ENCODE results near the gene FANCE. TPM values are rescaled to one million over a fixed set of nuclear protein-coding genes. Genes with fewer than 3 reads are reported as not detected.
A peak's percentile ranks its signal among the peaks of the same experiment; 100 is the strongest.

The FANCE gene, protein sequence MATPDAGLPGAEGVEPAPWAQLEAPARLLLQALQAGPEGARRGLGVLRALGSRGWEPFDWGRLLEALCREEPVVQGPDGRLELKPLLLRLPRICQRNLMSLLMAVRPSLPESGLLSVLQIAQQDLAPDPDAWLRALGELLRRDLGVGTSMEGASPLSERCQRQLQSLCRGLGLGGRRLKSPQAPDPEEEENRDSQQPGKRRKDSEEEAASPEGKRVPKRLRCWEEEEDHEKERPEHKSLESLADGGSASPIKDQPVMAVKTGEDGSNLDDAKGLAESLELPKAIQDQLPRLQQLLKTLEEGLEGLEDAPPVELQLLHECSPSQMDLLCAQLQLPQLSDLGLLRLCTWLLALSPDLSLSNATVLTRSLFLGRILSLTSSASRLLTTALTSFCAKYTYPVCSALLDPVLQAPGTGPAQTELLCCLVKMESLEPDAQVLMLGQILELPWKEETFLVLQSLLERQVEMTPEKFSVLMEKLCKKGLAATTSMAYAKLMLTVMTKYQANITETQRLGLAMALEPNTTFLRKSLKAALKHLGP
- total RNA-seq (7.0 TPM), polyA plus RNA-seq (5.0 TPM)

DNA sequence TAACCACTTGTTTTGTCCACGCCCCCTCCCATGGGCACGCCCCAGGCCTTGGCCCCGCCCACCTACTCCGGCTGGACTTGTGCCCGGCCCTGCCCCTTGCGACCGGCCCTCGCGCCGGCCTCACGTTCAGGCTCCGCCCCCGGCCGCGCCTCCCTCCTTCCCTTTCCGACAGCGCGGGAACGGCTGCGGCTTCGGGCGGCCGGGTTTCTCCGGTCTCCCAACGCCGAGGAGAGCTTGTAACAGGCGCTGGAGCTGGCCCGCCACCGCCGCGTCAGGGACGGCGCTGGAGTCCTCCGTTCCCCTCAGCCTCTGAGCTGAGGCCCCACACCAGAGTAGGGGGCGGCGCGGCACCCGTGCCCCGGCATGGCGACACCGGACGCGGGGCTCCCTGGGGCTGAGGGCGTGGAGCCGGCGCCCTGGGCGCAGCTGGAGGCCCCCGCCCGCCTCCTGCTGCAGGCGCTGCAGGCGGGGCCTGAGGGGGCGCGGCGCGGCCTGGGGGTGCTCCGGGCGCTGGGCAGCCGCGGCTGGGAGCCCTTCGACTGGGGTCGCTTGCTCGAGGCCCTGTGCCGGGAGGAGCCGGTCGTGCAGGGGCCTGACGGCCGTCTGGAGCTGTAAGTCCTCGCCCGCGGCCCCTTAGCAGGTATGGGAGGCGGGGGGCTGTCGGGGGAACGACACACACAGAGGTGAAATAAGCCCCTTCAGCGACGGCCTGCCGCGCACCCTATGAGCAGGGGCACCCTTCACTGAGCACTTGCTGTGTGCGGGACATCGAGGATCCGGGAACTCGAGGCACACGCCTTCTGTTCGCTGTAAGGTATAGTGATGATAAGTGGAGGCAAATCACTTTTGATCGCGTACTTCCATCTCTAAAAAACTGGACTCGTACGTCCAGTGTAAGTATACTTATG, at the start of gene FANCE:
Gene FANCE (plus strand): TSS at position 156 of the 908 bp plus-strand sequence. CDS start 208 bp downstream, at position 364.
- Histone ChIP-seq H3K36me3 (ENCODE audit: insufficient read depth) (no peaks in the 10 kb centered on the region), H3K4me1 (ENCODE audit: insufficient read depth) (no peaks in the 10 kb centered on the region), H3K27ac (ENCODE audit: low read depth) (no peak within 1 kb of the TSS), H3K4me3 (ENCODE audit: low read depth, low read length) (peak within 1 kb of the TSS; percentile 60)
- WGBS, result under 1% methylated on average over 87 of the region's 87 CpGs
- DNase-seq (ENCODE audit: extremely low spot score), result peak; percentile 79

DNA sequence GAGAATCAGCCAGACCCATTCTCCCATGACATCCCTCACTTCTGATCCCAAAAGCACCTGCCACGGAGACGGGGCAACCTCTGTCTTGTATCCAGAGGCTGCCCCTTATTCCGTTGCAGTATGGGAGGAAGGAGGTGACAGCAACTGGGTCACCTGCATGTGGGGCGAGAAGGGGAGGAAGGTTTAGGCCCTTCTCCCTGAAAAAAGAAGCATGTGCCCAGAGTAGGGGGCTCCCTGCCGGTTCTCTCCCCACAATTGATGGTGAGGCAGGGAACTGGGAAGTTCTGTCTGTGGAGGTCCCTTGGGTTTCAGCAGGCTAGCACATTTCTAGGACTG, 49.3 kb upstream of the FANCE start:
- 93% methylated on average over 5 of the region's 5 CpGs for WGBS
- no peaks in the 10 kb centered on the region for H3K4me1 ChIP-seq (ENCODE audit: insufficient read depth)
- H3K36me3 ChIP-seq (ENCODE audit: insufficient read depth), result no peaks in the 10 kb centered on the region
- H3K4me3 ChIP-seq (ENCODE audit: low read depth, low read length), result no peak overlapping the region
- no peak for DNase-seq (ENCODE audit: extremely low spot score)
- no peak overlapping the region for H3K27ac ChIP-seq (ENCODE audit: low read depth)

DNA sequence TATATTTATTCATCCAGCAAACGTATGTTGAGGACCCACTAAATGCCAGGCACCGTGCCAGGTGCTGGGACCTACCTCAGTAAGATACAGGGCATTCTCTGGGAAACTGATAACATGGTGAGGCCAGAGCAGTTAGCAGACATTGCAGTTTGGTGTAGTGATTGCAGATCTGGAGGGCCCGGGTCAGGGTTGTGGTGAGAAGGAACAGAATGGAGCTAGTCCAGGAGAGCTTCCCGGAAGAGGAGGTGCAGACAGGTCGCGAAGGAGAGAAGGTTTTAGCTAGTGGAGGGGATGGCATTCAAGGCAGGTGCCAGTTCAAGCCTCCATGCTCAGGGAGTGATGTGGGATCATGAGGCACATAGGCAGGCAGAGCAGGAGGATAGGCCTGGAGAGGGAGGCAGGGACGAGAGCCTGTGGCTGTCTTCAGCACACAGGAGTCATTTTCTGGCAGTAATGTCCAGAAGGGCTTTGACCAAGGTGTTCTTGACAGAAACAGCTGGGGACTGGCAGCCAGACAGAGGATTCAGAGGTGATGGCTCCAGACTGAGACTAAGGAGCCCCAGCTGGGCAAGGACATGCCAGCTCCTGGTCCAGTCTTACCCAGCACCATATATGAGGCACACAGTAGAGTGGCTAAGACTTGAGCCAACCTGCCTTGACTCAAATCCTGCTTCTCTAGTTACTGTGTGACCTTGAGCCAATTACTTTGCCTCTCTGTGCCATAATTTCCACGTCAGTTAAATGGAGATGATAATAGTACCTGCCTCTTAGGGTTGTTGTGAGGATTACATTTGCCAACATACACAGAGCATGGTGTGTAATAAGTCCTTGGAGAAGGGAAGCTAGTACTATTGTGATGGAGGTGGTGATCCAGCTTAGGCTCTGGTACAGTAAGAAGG, 48.3 kb upstream of the FANCE start:
- Histone ChIP-seq H3K27ac (ENCODE audit: low read depth) (no peak overlapping the region), H3K36me3 (ENCODE audit: insufficient read depth) (no peaks in the 10 kb centered on the region), H3K4me3 (ENCODE audit: low read depth, low read length) (no peak overlapping the region), H3K4me1 (ENCODE audit: insufficient read depth) (no peaks in the 10 kb centered on the region)
- DNase-seq (ENCODE audit: extremely low spot score), result no peak
- 89% methylated on average over 8 of the region's 8 CpGs for WGBS

DNA sequence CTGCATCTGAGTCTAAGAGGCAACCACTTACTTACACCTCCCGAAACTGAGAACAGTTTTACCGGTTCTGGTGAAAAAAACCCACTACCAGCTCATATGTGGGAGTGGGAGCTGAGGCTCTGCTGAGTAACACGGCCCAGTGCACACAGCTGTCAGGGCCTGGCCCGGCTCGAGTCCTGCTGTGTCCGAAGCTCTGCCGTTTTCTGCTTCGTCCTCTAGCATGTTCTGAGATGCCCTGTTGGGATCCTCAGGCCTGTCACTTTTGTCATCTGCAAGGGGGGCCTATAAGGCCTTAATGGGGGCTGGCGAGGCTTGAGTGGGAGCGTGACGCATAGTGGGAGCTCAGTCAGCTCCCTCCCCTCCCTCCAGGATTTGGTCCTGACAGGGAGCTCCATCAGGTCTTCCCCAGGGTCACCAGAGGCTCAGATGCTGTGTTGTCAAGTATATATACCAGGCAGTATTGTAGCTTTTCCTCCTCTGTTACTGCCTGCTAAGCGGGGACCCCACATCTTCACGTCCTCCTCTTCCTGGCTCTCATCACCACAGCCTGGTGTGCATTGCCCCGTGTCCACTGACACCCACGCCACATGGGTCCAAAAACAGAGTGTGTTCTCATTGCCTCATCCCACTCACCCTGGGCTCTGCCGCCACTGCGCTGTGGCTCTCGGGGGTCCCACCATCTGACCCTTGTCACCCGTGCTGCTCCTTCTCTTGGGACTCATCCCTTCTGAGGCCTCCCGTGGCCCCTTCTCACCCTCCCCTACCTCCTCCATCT, 45.2 kb upstream of the FANCE start:
- H3K27ac ChIP-seq (ENCODE audit: low read depth), result no peak overlapping the region
- no peak for DNase-seq (ENCODE audit: extremely low spot score)
- 86% methylated on average over 20 of the region's 20 CpGs for WGBS
- no peaks in the 10 kb centered on the region for H3K4me1 ChIP-seq (ENCODE audit: insufficient read depth)
- no peaks in the 10 kb centered on the region for H3K36me3 ChIP-seq (ENCODE audit: insufficient read depth)
- no peak overlapping the region for H3K4me3 ChIP-seq (ENCODE audit: low read depth, low read length)

DNA sequence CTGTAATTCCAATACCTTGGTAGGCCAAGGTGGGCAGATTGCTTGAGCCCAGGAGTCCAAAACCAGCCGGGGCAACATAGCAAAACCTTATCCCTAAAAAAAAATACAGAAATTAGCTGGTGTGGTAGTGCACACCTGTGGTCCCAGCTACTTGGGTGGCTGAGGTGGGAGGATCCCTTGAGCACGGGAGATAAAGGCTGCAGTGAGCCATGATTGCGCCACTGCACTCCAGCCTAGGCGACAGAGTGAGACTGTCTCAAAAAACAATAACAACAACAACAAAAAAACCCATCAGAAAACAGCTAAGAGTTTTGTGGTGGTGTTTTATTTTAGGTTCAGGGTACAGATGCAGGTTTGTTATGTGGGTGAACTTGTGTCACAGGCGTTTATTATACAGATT, 42.9 kb upstream of the FANCE start:
- Histone ChIP-seq H3K36me3 (ENCODE audit: insufficient read depth) (no peaks in the 10 kb centered on the region), H3K4me3 (ENCODE audit: low read depth, low read length) (no peak overlapping the region), H3K27ac (ENCODE audit: low read depth) (no peak overlapping the region), H3K4me1 (ENCODE audit: insufficient read depth) (no peaks in the 10 kb centered on the region)
- DNase-seq (ENCODE audit: extremely low spot score), result no peak
- 90% methylated on average over 5 of the region's 5 CpGs for WGBS

DNA sequence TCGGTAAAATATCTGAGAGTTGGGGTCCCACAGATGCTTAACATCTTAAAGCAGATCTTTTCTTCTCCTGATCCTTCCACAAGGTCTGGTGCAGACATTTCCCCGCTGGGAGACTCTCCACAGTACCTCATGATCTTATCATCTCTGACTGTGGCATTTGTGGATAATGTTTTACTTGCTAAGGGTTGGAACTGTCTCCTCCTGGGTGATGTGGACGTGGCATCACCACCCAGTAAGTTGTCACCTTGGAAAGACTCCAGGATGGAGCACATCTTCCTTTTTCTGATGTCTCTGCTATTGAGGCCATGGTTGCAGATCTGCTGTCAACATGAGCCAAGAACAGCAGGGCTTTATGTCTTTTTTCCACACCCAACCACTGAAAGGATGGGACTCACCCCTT, 42.0 kb upstream of the FANCE start:
- DNase-seq (ENCODE audit: extremely low spot score), result no peak
- no peak overlapping the region for H3K27ac ChIP-seq (ENCODE audit: low read depth)
- no peak overlapping the region for H3K4me3 ChIP-seq (ENCODE audit: low read depth, low read length)
- WGBS, result 64% methylated on average over 3 of the region's 3 CpGs
- no peaks in the 10 kb centered on the region for H3K36me3 ChIP-seq (ENCODE audit: insufficient read depth)
- no peaks in the 10 kb centered on the region for H3K4me1 ChIP-seq (ENCODE audit: insufficient read depth)

DNA sequence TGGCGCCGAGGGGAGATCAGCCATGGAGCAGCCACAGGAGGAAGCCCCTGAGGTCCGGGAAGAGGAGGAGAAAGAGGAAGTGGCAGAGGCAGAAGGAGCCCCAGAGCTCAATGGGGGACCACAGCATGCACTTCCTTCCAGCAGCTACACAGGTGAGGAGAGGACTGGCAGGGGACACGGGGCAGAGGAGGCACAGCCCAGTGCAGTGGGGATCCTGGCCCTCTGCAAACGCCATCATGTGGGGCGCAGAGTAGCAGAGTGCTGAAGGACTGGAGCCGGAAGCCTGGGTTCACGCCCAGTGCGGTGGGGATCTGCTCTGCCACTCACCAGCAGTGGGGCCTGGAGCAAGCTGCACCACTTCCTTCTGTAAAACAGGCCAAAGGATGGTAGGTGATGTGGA, 41.1 kb upstream of the FANCE start:
- WGBS, result 85% methylated on average over 9 of the region's 9 CpGs

DNA sequence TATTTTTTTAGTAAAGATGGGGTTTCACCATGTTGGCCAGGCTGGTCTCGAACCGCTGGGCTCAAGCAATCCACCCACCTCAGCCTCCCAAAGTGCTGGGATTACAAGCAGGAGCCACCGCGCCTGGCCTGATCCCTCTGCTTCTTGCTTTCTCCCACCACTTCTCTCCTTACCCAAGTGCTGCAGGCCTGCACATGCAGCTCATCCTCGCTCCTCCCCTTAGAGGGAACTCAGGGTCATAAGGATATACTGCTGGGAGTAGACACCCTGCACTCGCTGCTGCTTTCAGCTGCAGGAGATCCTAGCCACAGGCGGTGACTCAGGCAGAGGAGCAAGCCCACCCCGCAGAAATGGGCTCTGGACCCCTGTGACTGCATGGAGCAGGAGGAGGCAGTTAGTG, 40.0 kb upstream of the FANCE start:
- H3K27ac ChIP-seq (ENCODE audit: low read depth), result no peak overlapping the region
- H3K36me3 ChIP-seq (ENCODE audit: insufficient read depth), result no peaks in the 10 kb centered on the region
- no peaks in the 10 kb centered on the region for H3K4me1 ChIP-seq (ENCODE audit: insufficient read depth)
- WGBS, result 85% methylated on average over 8 of the region's 8 CpGs
- no peak overlapping the region for H3K4me3 ChIP-seq (ENCODE audit: low read depth, low read length)
- no peak for DNase-seq (ENCODE audit: extremely low spot score)

More for the DNA sequence above, 41.1 kb upstream of the FANCE start:
- H3K36me3 ChIP-seq (ENCODE audit: insufficient read depth), result no peaks in the 10 kb centered on the region
- no peak overlapping the region for H3K27ac ChIP-seq (ENCODE audit: low read depth)
- H3K4me1 ChIP-seq (ENCODE audit: insufficient read depth), result no peaks in the 10 kb centered on the region
- no peak for DNase-seq (ENCODE audit: extremely low spot score)
- no peak overlapping the region for H3K4me3 ChIP-seq (ENCODE audit: low read depth, low read length)

DNA sequence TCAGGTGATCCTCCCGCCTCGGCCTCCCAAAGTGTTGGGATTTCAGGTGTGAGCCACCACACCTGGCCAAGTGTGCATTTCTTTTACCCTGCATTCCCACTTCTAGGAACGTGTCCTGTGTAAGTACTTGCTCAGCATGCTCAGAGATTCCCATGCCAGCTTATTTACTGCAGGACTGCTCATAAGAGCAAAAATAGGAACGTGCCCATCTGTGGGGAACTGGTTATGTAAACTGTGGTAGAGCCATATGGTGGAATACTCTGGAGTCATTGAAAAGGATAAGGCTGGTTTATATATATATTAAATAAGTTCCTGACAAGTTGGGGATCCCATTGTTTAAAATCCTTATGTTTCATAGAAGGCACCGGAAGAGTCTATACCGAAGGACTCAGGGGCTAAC, 38.2 kb upstream of the FANCE start:
- Histone ChIP-seq H3K27ac (ENCODE audit: low read depth) (no peak overlapping the region), H3K36me3 (ENCODE audit: insufficient read depth) (no peaks in the 10 kb centered on the region), H3K4me1 (ENCODE audit: insufficient read depth) (no peaks in the 10 kb centered on the region), H3K4me3 (ENCODE audit: low read depth, low read length) (no peak overlapping the region)
- DNase-seq (ENCODE audit: extremely low spot score), result no peak
- WGBS, result 91% methylated on average over 6 of the region's 6 CpGs

DNA sequence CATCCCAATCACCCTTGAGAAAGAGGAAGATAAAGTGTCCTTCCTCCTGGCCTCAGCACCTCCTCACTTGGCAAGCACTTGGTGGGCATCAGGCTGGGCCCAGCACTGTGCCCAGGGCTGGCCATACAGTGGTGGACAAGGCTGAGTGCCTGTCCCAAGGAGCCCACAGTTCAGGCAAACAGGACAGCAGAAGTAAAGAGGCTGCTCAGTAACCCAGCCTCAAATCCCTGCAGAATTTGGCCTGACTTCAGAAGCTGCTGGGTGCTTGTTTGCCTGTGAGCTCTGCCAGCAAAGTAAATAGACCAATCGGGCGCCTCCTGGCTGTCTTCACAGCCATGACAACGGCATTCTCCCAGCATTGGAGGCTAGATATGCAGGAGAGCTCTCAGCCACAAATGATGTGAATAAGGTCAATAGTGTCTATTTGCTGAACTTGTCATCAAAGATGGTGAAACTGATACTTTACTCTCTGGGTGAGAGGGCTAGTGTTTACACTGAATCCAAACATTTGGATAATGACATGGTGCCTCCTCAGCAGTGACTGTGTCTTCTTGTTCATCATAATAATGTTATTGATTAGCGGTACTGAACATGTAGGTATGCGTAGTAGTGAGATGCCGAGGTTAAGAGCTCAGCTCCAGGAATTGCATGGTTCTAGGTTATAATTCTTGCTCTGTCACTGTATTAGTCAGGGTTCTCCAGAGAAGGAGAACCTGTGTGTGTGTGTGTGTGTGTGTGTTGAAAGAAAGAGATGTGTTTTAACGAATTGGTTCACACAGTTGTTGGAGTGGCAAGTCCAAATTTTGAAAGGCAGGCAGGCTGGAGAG, 36.9 kb upstream of the FANCE start:
- H3K27ac ChIP-seq (ENCODE audit: low read depth), result no peak overlapping the region
- no peak overlapping the region for H3K4me3 ChIP-seq (ENCODE audit: low read depth, low read length)
- WGBS, result 56% methylated on average over 7 of the region's 7 CpGs
- H3K36me3 ChIP-seq (ENCODE audit: insufficient read depth), result no peaks in the 10 kb centered on the region
- peak; percentile 37 for DNase-seq (ENCODE audit: extremely low spot score)
- H3K4me1 ChIP-seq (ENCODE audit: insufficient read depth), result no peaks in the 10 kb centered on the region

DNA sequence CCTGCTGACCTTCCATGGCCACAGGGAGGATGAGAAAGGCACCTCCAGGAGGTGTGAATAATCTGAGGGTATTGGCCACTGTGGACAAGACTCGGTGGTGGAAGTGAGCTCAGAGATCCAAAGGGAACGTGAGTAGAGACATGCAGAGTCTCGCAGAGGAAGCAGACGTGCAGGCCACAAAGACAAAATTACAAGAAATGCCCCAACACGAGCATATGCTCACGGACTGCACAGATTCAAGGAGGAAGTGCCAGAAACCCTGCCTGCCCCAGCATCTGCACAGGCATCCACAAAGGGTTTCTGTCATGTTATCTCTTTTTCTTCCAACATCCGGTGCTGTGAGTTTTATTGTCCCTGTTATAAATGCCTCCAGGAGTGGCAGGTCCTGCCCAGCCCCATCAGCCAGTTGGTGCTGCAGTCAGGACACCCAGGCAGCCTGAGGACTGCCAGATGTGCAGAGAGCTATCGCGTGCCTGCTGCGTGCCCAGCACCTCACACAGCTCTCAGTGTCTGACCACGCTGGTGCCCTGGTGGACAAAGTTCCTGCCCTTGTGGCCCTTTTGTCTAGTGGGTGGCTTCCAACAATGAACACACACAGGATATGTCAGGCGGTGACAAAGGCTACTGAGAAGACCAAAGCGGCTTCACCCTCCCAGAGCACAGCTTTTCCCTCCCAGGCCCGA, 34.0 kb upstream of the FANCE start:
- H3K4me1 ChIP-seq (ENCODE audit: insufficient read depth), result no peaks in the 10 kb centered on the region
- no peak overlapping the region for H3K4me3 ChIP-seq (ENCODE audit: low read depth, low read length)
- WGBS, result 81% methylated on average over 14 of the region's 14 CpGs
- H3K36me3 ChIP-seq (ENCODE audit: insufficient read depth), result no peaks in the 10 kb centered on the region
- H3K27ac ChIP-seq (ENCODE audit: low read depth), result no peak overlapping the region
- DNase-seq (ENCODE audit: extremely low spot score), result no peak

Measured in urinary bladder (tissue), 4 donors.